ENCODE measurements around the gene KAT7.

The KAT7 gene

GRCh38 chr17:49789243-49789578 lies 730 bp downstream of the KAT7 start:
- ChIA-PET CTCF (interaction anchor here (0.9 to 1.4 kb wide), 3 partner anchors 9 to 219 kb away, joined by 3 to 5 read pairs (median 3); no protein-coding TSS in a partner anchor), POLR2A (ENCODE audit: low non-redundant PET) (no interaction called here)
- TF ChIP-seq, protein P1, sequence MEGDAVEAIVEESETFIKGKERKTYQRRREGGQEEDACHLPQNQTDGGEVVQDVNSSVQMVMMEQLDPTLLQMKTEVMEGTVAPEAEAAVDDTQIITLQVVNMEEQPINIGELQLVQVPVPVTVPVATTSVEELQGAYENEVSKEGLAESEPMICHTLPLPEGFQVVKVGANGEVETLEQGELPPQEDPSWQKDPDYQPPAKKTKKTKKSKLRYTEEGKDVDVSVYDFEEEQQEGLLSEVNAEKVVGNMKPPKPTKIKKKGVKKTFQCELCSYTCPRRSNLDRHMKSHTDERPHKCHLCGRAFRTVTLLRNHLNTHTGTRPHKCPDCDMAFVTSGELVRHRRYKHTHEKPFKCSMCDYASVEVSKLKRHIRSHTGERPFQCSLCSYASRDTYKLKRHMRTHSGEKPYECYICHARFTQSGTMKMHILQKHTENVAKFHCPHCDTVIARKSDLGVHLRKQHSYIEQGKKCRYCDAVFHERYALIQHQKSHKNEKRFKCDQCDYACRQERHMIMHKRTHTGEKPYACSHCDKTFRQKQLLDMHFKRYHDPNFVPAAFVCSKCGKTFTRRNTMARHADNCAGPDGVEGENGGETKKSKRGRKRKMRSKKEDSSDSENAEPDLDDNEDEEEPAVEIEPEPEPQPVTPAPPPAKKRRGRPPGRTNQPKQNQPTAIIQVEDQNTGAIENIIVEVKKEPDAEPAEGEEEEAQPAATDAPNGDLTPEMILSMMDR (conservative IDR thresholded peaks at IDR 0.05; ENCODE audit: low read depth) = no peak
- DNase-seq (ENCODE audit: low spot score) = no peak
- H3K27ac ChIP-seq = peak overlapping the region; percentile 96

- no peak overlapping the region for H3K27ac ChIP-seq
- TF ChIP-seq, protein P1 (conservative IDR thresholded peaks at IDR 0.05; ENCODE audit: low read depth) = no peak
- no peak for DNase-seq (ENCODE audit: low spot score)
- ChIA-PET CTCF (interaction anchor here (0.6 kb wide), 1 partner anchor 10 kb away, joined by 5 read pairs; no protein-coding TSS in a partner anchor), POLR2A (ENCODE audit: low non-redundant PET) (no interaction called here)
These were observed 4.8 kb downstream of the KAT7 start for GRCh38 chr17:49793309-49793708.

GRCh38 chr17:49795372-49795771 lies 6.9 kb downstream of the KAT7 start:
- CTCF ChIA-PET = no interaction called here
- POLR2A ChIA-PET (ENCODE audit: low non-redundant PET) = no interaction called here

DNA sequence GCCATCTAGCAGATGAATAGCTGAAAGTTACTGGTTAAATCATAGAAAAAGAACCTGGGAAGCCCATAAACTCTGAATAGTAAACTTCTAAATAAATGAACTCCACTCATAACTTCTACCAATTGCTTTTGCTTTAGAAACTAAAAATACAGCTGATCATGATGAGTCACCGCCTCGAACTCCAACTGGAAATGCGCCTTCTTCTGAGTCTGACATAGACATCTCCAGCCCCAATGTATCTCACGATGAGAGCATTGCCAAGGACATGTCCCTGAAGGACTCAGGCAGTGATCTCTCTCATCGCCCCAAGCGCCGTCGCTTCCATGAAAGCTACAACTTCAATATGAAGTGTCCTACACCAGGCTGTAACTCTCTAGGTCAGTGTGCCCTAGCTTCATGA lies 9.7 kb downstream of the KAT7 start:
- no peak overlapping the region for H3K27ac ChIP-seq
- TF ChIP-seq, protein P1 (conservative IDR thresholded peaks at IDR 0.05; ENCODE audit: low read depth) = no peak
- ChIA-PET CTCF (interaction anchor here (0.6 to 1.6 kb wide), 2 partner anchors 10 to 231 kb away, joined by 4 to 5 read pairs; partner anchors contain the start of gene KAT7), POLR2A (ENCODE audit: low non-redundant PET) (no interaction called here)
- DNase-seq (ENCODE audit: low spot score) = no peak

More at GRCh38 chr17:49795372-49795771, 6.9 kb downstream of the KAT7 start:
- TF ChIP-seq, protein P1 (conservative IDR thresholded peaks at IDR 0.05; ENCODE audit: low read depth) = no peak
- DNase-seq (ENCODE audit: low spot score) = no peak
- H3K27ac ChIP-seq = no peak overlapping the region

DNA sequence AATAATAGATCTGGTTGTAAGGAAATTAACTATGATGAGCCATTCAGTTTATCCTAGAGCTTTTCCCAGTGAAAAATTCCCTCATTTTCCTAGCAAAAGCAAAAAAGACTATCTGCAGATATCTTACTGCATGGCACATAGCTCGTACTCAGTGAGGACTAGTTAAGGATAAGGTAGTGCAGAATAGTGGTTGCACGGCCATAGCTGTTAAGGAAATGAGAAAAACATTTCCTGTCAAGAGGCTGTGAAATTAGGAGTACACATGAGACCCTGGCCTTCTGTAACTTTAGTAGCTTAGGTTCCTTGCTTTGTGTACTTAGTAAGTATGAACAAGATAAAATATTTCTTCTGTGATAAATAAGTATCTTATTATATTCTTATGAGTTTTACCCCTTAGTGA lies 10.3 kb downstream of the KAT7 start:
- TF ChIP-seq, protein P1 (conservative IDR thresholded peaks at IDR 0.05; ENCODE audit: low read depth) = no peak
- H3K27ac ChIP-seq = no peak overlapping the region
- no peak for DNase-seq (ENCODE audit: low spot score)
- ChIA-PET POLR2A (ENCODE audit: low non-redundant PET) (no interaction called here), CTCF (interaction anchor here (0.6 to 1.6 kb wide), 2 partner anchors 10 to 242 kb away, joined by 3 to 5 read pairs; partner anchors contain the start of gene KAT7)

DNA sequence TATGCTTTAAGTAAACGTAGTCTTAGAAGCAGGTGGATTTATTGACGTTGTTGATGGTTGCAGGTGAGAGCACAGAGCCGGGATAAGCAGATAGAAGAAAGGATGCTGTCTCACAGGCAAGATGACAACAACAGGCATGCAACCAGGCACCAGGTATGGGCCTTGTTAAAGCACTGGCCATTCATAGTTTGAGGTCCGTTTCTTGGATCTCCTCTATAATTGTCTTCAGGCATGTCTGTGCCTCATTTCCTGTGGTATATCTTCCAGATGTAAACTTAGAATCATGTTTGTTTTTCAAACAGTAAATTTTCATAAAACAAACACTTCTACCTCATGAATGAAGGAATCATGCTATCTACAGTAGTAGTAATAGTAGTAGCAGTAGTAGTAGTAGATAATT lies 20.6 kb downstream of the KAT7 start:
- TF ChIP-seq, protein P1 (conservative IDR thresholded peaks at IDR 0.05; ENCODE audit: low read depth) = no peak
- ChIA-PET CTCF (interaction anchor here (0.7 kb wide), 1 partner anchor 84 kb away, joined by 3 read pairs; no protein-coding TSS in a partner anchor), POLR2A (ENCODE audit: low non-redundant PET) (no interaction called here)
- DNase-seq (ENCODE audit: low spot score) = no peak
- H3K27ac ChIP-seq = no peak overlapping the region

Data from RWPE1 (cell line).